GM12891 (cell line): ENCODE results near the gene COLGALT1.

Experiments
- DNase-seq: peaks from one replicate; pipeline ENCODE4 v3.0.0; 2011; ENCODE audit warnings: low spot score; ENCODE audit not compliant: insufficient read length
- FAIRE-seq: peaks from 2 replicates; lab custom pipeline; 2011; peaks lifted over from hg19 to GRCh38; lab: Jason Lieb, UNC
- PAX5 ChIP-seq: IDR thresholded peaks from 2 replicates; pipeline ENCODE4 v1.6.1; 2011; ENCODE audit warnings: low read length, moderate library complexity, mild to moderate bottlenecking; ENCODE audit not compliant: insufficient read depth, severe bottlenecking
- POLR2A ChIP-seq: IDR thresholded peaks from 2 replicates; pipeline ENCODE4 v1.6.1; 2011; ENCODE audit warnings: low read depth, low read length, control low read depth
- POLR2AphosphoS5 ChIP-seq: IDR thresholded peaks from 2 replicates; pipeline ENCODE4 v1.6.1; 2011; ENCODE audit warnings: low read depth, low read length, control low read depth
- POU2F2 ChIP-seq: IDR thresholded peaks from 2 replicates; pipeline ENCODE4 v1.6.1; 2011; ENCODE audit warnings: low read depth, mild to moderate bottlenecking, control low read depth, low read length, moderate library complexity
- SPI1 ChIP-seq: IDR thresholded peaks from 2 replicates; pipeline ENCODE4 v1.6.1; 2011; ENCODE audit warnings: low read depth, low read length, control low read depth
- TAF1 ChIP-seq: IDR thresholded peaks from 2 replicates; pipeline ENCODE4 v1.6.1; 2011; ENCODE audit warnings: low read depth, low read length, control low read depth

COLGALT1 gene

DNA sequence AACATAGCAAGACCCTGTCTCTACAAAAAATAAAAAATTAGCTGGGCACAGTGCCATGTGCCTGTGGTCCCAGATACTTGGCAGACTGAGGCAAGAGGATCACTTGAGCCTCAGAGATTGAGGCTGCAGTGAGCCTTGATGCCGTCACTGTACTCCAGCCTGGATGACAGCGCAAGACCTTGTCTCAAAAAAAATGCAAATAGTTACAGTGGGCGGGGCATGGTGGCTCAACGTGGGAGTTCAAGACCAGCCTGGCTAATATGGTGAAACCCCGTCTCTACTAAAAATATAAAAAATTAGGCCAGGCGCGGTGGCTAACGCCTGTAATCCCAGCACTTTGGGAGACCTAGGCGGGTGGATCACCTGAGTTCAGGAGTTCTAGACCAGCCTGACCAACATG, 35.5 kb upstream of the COLGALT1 start:
- DNase-seq (no peak), FAIRE-seq (no peak)
- TF ChIP-seq POU2F2 (peak; percentile 55; the same call in 1 of the 2 replicates), TAF1 (no peak)

DNA sequence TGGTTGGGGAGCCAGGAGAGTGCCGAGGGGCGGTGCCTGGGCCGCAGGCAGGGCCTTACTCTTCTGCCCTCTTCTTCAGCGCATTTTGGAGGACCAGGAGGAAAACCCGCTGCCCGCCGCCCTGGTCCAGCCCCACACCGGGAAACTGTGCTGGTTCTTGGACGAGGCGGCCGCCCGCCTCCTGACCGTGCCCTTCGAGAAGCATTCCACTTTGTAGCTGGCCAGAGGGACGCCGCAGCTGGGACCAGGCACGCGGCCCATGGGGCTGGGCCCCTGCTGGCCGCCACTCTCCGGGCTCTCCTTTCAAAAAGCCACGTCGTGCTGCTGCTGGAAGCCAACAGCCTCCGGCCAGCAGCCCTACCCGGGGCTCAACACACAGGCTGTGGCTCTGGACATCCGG, 34.6 kb upstream of the COLGALT1 start:
- no peak for TF ChIP-seq POLR2AphosphoS5
- no peak for TF ChIP-seq PAX5
- TF ChIP-seq SPI1: no peak
- no peak for FAIRE-seq
- DNase-seq: no peak

DNA sequence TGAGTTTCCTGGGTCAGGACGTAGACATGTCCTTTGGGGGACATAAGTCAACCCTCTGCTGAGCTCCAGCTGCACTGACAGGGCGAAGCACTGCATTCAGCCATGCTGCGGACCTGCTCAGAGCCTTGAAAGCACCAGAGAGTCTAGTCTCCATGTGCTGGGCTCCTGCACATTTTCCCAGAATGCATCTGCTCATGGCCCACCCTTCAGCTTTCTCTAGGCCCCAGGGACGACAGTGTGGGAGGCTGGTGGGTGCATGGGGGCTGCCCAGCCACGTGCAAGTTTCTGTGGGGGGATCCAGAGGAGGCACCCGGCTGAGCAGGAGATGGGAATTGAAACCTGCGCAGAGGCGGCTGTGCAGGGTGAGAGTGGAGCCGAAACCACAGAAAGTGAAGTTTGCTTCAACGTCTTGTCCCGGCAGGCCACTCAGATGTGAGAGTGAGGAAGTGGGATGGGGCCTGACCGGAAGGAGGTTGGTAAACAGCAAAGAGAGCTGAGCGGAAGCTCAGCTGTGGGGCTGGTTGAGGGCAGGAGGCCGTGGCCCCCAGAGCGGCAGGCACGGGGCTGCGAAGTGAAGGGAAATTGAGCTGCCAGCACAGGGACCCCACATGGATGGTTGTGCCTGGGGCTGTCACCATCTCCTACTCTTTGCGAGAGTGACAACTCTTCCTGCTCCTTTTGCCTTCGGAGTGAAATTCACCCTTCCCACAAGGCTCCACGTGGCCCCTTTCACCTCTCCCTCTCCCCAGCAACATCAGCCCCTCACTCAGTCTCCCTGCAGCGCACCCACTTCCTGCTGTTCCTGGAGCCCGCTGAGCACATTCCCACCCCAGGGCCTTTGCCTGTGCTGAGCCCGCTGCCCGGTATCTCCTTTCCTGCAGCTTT, 32.2 kb upstream of the COLGALT1 start:
- FAIRE-seq (peak; percentile 100), DNase-seq (peak; percentile 74)
- TF ChIP-seq POLR2A (peak; percentile 71), POLR2AphosphoS5 (no peak; the same call in 1 of the 2 replicates), TAF1 (peak; percentile 63; the same call in 1 of the 2 replicates), PAX5 (peak; percentile 28), SPI1 (peak; percentile 97), POU2F2 (peak; percentile 71)

DNA sequence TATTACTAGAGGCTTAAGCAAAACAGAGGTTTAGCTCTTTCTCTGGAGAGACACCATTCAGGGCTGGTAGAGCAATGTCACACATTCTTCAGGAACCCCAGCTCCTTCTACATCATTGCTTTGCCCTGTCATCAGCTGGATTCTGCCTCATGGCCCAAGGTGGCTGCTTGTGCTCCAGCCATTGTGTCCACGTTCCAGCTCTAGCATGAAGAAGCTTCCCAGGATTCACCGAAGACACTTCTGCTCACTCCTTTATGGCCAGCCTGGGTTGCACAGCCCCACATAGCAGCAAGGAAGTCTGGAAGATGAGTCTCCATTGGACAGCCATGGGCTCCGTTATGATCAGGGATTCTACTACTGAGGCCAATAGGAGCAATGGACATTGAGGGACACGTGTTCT, 30.8 kb upstream of the COLGALT1 start:
- FAIRE-seq (no peak), DNase-seq (no peak)
- no peak for TF ChIP-seq POLR2A
- no peak for TF ChIP-seq PAX5
- TF ChIP-seq SPI1: no peak
- no peak for TF ChIP-seq TAF1
- TF ChIP-seq POLR2AphosphoS5: no peak
- no peak for TF ChIP-seq POU2F2

DNA sequence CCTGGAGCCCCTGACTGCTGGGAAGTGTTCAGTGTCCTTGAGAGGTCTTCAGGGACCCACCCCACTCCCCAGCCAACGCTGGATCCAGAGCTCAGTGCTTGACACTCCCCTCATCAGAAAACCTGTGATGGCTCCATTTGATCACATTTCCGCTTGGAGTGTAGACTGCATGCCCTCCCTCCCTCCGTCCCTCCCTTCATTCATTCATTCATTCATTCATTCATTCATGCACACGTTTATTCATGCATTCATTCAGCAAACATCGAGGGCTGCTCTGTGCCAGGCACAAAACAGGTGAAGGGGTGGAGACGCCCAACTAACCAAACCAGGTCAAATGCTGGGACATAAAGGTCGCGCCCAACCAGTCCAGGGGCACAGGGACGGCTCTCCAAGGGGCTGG, 30.3 kb upstream of the COLGALT1 start:
- DNase-seq (no peak), FAIRE-seq (peak; percentile 23)
- TF ChIP-seq POU2F2: no peak
- TF ChIP-seq POLR2A: no peak
- TF ChIP-seq SPI1: no peak

DNA sequence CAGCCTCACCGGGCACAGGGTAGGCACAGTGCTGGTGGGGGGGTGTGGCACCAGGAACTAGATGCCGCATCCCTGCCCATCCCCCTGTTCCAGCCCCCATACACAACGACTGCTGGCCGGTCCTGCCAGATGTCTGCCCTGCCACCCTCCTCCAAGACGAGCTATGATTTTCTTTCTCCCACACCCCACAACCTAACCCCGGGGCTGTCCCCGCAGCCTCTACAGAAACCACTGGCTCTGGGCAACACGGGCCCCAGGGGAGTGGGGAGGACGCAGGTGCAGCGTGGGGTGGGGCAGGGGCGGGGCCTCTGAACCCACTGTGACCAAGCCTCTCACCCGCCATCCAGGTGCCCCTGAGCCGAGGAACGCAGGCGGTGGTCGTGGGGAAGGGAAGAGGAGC, 28.5 kb upstream of the COLGALT1 start:
- DNase-seq (peak; percentile 47), FAIRE-seq (peak; percentile 84)
- TF ChIP-seq POU2F2 (0 out of 2 replicates have a peak, but pooled peaks have one; percentile 26), SPI1 (no peak)

DNA sequence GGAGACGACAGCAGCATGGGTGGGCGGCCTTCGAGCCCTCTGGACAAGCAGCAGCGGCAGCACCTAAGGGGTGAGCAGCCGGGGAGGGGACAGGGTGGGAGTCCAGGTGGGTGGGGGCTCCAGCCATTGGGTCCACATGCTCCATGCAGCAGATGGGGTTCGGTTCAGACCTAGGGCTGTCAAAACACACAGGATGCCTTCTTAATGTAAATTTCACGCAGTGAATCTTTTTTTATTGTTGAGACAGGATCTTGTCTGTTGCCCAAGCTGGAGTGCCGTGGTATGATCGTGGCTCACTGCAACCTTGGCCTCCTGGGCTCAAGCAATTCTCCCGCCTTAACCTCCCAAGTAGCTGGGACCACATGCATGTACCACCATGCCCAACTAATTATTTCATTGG, 28.1 kb upstream of the COLGALT1 start:
- 0 out of 2 replicates have a peak, but pooled peaks have one; percentile 1 for TF ChIP-seq POU2F2
- no peak for TF ChIP-seq POLR2AphosphoS5
- FAIRE-seq: no peak

DNA sequence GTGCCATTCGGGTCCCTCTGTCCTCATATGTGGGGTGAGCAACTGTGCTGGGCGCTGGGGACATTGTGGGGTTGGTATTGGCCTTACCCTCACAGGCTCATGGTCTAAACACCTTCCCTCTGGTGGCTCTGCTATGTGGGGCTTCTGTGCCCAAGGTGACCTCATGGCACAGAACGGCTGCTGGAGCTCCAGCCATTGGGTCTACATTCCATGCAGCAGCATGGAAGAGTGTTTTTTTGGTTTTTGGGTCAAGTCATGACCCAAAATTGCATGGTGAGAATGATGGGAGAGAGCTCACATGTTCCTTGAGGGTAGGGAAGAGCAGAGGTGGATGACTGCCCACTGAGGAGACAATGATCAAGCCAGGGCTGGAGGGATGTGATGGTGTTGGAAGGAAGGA, 26.8 kb upstream of the COLGALT1 start:
- no peak for TF ChIP-seq POLR2A
- FAIRE-seq (no peak), DNase-seq (no peak)

More for the DNA sequence above, 28.1 kb upstream of the COLGALT1 start:
- no peak for DNase-seq

DNA sequence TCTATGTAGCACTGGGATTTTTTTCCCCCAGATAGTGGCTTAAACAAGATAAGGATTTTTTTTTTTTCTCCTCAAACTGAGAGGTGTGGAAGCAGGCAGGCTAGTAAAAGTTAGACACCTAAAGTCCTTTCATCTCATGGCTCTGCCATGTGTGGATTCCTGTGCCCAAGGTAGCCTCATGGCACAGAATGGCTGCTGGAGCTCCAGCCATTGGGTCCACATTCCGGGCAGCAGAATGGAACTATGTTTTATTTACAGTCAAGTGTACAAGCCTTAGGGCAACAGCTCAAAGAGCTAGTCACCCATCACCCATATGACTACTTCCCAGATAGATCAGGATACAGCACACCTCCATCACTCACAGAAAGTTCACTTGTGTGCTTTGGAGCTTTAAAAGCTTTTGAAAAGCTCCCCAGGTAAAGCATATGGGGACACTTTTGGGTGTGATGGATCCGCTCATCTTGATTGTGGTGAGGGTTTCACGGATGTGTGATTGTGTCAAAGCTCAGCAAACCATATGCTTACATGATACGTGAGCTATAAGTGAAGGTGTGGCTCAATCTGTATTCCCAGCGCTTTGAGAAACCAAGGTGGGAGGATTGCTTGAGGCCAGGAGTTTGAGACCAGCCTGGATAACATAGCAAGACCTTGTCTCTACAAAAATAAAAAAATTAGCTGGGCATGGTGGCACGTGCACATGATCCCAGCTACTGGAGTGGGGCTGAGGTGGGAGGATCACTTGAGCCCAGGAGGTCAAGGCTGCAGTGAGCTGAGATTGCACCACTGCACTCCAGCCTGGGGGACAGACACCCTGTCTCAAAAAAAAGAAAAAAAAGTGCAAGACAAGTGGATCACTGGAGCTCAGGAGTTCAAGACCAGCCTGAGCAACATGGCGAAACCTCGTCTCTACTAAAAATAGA, 25.9 kb upstream of the COLGALT1 start:
- DNase-seq (no peak), FAIRE-seq (no peak)
- TF ChIP-seq TAF1 (no peak), PAX5 (no peak), POLR2AphosphoS5 (no peak), SPI1 (no peak), POLR2A (no peak), POU2F2 (no peak)

DNA sequence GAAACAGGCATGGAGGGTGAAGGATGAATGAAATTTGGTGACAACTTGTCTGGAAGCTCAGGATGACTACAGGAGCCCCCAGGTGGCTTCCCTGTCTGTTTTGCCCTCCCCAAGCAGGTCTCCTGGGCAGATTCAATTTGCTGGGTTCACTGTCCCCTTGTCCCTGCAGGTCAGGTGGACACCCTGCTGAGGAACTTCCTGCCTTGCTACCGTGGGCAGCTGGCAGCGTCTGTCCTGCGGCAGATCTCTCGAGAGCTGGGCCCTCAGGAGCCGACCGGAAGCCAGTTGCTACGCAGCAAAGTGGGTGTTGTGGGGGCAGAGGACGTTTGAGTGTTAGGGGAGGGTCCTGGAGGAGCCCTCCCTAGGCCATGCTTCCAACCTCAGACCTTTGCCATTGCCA, 24.9 kb upstream of the COLGALT1 start:
- FAIRE-seq: peak; percentile 63

More for the DNA sequence above, 24.9 kb upstream of the COLGALT1 start:
- no peak for DNase-seq
- TF ChIP-seq PAX5 (no peak), POU2F2 (0 out of 2 replicates have a peak, but pooled peaks have one; percentile 16), POLR2A (no peak), POLR2AphosphoS5 (no peak)
